ENCODE results near the gene BPTF.

DNA sequence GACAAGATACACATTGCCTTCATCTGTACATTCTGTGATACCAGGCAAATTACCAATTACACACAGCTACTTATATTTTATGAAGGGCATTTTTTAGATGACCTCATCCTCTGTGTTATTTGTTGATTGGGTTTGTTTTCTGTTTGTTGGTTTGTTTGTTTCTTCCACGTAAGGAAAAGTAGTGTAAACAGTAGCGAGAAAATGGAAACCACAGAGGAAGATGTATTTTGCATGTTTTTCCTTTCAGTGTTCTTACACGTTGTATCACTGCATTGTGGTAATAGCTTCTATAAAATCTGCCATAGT lies 158.0 kb downstream of the BPTF start:
- TF ChIP-seq, protein P1, sequence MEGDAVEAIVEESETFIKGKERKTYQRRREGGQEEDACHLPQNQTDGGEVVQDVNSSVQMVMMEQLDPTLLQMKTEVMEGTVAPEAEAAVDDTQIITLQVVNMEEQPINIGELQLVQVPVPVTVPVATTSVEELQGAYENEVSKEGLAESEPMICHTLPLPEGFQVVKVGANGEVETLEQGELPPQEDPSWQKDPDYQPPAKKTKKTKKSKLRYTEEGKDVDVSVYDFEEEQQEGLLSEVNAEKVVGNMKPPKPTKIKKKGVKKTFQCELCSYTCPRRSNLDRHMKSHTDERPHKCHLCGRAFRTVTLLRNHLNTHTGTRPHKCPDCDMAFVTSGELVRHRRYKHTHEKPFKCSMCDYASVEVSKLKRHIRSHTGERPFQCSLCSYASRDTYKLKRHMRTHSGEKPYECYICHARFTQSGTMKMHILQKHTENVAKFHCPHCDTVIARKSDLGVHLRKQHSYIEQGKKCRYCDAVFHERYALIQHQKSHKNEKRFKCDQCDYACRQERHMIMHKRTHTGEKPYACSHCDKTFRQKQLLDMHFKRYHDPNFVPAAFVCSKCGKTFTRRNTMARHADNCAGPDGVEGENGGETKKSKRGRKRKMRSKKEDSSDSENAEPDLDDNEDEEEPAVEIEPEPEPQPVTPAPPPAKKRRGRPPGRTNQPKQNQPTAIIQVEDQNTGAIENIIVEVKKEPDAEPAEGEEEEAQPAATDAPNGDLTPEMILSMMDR (IDR thresholded peaks at IDR 0.05; ENCODE audit: borderline replicate concordance, extremely low read depth, low read length, poor library complexity, severe bottlenecking) = no peak
- TF ChIP-seq EZH2 (IDR thresholded peaks at IDR 0.05; ENCODE audit: borderline replicate concordance, low read depth, low read length, severe bottlenecking) = no peak
